Activated CD4-positive, alpha-beta T cell treated with anti-CD3 and anti-CD28 coated beads, Interleukin-2, amount 50 U/mL, for 16 hours (primary cell): Measurements from ENCODE around the gene COG6.

ENCODE experiments used
- DNase-seq: peaks from one replicate; pipeline ENCODE4 v3.0.0-alpha.2; 2020

COG6 gene

DNA sequence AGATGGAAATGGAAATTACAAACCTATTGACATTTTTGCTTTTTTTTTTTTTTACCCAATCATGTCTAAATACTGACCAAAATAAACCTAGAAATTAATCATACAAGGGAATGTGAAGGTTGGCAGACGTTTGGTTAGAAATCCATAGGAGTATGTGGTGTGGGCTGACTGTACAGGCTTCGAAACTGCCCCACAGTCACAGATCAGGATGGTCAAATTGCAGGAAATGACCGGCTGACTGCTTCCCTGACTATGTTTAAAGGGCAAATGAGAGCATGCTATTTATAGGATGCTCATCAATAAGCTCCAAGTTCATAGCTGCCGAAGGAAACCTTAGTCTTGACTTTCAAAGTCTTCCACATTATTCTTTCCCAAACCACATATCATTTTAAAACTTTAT is 118.4 kb downstream of the COG6 start:
- no peak for DNase-seq

DNA sequence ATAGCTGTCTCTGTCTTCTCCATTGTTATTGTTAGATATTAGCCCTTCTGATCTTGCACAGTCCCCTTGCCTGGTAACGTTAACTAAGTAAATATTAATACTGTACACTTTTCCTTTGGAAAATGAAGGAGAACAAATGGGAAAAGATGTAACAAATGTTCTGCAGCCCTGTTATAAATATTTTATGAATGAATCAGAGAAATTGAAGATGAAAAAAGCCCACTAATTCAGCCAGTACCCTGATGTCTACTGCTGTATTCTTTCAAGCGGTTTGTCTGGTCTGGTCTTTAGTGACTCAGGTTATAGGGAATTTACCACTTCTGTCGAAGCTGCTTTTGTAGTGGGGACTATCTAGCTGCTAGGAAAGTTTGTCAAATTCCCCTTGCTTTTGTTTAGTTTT is 121.0 kb downstream of the COG6 start:
- peak; percentile 20 for DNase-seq

DNA sequence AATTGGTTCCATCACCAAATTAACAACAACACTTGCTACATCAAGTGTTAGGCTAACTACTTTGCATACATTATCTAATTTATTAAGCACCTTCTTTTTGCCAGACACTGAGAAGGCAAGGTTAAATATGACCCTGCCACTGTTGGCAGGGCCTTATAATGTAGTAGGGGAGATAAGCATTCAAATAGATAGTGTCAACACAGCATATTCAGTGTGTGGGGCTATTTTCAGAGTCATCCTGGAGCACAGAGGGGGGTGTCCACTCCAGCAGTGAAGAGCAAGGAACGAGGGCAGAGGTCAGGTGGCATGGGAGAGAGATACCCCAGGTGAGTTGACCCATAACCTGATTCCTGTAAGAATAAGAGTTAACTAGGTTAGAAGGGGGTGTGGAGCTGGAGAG is 121.6 kb downstream of the COG6 start:
- no peak for DNase-seq

DNA sequence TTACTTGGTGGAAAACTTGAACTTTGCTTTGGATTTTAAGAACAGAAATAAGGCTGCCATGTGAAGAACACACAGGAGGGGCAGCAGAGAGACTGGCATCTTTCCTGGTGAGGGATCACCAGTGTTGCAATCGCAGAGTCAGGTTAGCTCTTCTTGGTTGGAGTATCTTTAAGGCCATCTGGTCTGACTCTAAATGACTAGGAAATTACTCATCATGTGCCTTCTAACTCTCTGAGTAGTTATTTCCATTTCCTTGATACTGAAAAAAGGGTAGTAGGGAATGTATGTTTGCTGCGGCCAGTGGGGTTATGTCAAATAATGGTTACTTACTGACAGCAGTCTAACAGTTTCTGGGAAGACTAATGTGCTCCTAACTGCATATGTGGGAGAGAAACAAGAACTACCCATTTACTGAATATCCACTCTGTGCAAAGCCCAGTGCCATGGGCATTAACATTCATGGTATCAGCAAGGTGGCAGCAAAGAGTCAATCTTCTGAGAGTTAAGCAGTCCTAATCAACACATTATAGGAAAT is 122.1 kb downstream of the COG6 start:
- peak; percentile 61 for DNase-seq

- no peak for DNase-seq
These were observed 124.1 kb downstream of the COG6 start for GRCh38 chr13:39779337-39780265.

GRCh38 chr13:39780711-39781110 is 125.2 kb downstream of the COG6 start:
- DNase-seq, result no peak

DNA sequence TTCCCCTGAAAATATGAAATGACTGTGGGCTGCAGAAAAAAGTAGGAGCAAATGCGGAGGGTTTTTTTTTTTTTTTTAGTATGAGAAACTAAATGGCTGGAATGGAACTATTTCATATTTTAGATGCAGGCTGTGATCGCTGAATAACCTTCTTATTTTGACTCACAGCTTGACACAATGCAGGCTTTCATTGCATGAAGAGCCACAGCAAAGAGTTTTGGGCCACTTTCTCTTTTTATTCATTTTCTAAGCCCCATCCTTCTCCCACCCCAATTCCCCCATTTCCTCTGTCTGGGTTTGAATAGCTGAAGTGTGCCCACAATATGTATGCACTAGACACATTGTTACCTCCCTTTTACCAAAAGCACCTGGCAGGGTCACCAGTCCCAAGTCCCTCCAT is 125.9 kb downstream of the COG6 start:
- no peak for DNase-seq

DNA sequence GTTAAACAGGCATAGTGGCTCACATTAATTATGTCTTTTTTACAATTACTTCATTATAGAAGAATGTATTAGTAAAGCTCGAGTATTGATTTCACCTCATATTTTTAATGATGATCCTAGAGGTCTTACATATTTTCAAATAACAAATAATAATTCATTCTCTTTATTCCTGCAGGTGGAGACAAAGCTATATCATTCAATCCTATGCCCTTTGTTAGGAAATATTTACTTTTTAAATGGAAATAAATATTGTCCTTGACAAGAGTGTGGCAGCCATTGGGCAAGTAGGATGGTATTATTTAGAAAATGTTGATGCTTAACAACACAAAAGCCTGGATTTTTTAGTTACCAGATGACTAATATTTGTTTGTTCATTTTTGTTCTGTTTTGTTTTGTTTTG is 127.6 kb downstream of the COG6 start:
- no peak for DNase-seq

- no peak for DNase-seq
These were observed 128.9 kb downstream of the COG6 start for GRCh38 chr13:39784347-39784746.

DNA sequence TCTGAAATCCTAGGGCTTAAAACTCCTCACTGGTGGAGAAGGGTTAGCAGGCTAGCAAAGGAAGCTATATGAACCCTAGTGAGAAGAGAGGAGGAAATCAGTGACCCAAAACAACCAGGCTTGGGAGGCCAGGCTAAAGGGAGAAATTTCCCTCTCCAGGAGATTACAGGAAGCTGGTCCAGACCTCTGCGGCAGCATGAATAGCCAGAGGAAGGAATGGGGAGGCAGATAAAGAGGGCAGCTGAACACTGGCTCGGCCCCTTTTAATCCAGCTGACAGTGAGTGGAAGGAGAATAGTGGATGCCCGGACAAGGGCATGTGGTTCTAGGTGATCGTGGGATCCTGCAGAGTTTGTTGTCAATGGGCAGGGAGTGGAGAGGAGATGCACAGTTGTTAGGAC is 130.6 kb downstream of the COG6 start:
- no peak for DNase-seq

DNA sequence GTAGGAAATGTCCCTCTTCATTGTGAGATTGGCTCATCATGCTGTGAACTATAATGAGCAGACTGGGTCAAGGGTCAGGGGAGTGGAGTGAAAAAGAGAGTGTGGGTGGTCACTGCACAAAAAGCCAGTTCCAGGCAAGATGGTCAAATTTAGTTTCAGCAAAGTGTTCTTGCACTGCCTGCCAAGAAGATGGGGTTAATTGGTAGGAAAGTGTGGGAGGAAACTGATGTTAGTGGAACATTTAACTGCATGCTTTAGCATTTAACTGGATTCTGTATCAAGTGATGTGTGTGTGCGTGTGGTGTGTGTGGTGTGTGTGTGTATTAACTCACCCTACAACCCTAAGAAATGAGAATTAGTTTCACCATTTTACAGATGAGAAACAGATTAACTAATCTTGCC is 131.6 kb downstream of the COG6 start:
- no peak for DNase-seq

DNA sequence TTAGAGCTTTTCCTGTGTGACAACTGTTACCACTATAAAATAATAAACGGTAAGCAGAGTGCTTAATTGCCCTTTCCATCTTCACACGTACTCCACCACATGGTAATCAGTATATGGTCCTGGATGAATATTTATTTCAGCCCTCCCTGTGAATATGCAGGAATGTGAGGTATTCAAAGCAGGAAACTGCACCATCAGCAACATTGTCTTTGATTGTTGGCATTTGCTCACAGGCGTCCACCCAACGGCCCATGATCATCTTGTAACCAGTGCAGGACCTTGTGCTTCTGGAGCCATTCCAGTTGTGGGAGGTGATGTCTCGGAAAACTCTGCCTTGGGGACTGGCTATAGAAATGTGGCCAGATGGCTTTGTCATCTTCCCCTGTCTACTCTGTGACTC is 132.6 kb downstream of the COG6 start:
- no peak for DNase-seq

DNA sequence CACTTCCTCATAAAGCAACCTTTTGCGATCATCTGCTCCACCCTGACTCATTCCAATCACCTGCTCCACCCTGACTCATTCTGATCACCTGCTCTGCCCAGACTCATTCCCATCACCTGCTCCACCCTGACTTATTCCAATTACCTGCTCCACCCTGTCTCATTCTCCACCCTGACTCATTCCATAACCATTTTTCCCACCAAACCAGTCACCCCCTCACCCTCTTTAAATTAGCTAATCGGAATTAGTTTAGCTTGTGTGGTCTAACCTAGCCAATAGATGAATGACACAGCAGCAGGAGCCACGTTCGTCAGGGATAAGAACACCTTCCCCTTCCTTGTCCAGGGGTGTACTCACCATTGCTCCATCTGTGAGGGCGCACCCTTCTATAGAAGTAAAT is 134.0 kb downstream of the COG6 start:
- DNase-seq, result no peak
